K562 treated with DMSO at 1 percent for 48 hours (cell line): Measurements from ENCODE around the gene CEND1. TPM values are rescaled to one million over a fixed set of nuclear protein-coding genes. Genes with fewer than 3 reads are reported as not detected.

Experiments
- total RNA-seq: library from RNA; unstranded; fragments of 300-600 nt; gene quantifications from 2 replicates; pipeline ENCODE4 v1.2.3, GENCODE V29; 2022; ENCODE audit warnings: low replicate concordance; ENCODE audit errors: extremely low read depth

Gene CEND1
- total RNA-seq: not detected in 2 replicates

GRCh38 chr11:789943-790342 lies at the start of gene CEND1:
Gene CEND1 (minus strand): TSS chr11:790090. CDS start chr11:788576, 1,514 bp downstream.

GRCh38 chr11:832529-833113 lies 42.7 kb upstream of the CEND1 start, which contains the start of gene CD151:
Gene CD151 (plus strand): TSS chr11:832952. CDS start chr11:836070, 3,118 bp downstream.

GRCh38 chr11:827897-828192 lies 38.0 kb upstream of the CEND1 start, which contains the start of gene CRACR2B:
Gene CRACR2B (plus strand): TSS chr11:827919. CDS start chr11:828608, 689 bp downstream.

GRCh38 chr11:818396-819128 lies 28.7 kb upstream of the CEND1 start, which contains the start of gene PNPLA2:
Gene PNPLA2 (plus strand): TSS chr11:818914. CDS start chr11:819719, 805 bp downstream.

GRCh38 chr11:809287-810039 lies 19.6 kb upstream of the CEND1 start, which contains the start of gene RPLP2:
Gene RPLP2 (plus strand): TSS chr11:809967. CDS start chr11:810235, 268 bp downstream.

GRCh38 chr11:798093-798713 lies 8.3 kb upstream of the CEND1 start, which contains the start of gene SLC25A22:
Gene SLC25A22 (minus strand): TSS chr11:798281. CDS start chr11:795006, 3,275 bp downstream.

GRCh38 chr11:777288-778255 lies 12.3 kb downstream of the CEND1 start, which contains the start of gene GATD1:
Gene GATD1 (minus strand): TSS chr11:777487. CDS start chr11:777462, 25 bp downstream.

GRCh38 chr11:747158-748006 lies 42.5 kb downstream of the CEND1 start, which contains the start of gene TALDO1:
Gene TALDO1 (plus strand): TSS chr11:747464. CDS start chr11:747482, 18 bp downstream.

Other genes starting within 250 kb of the CEND1 start
- gene LMNTD2, start 229.4 kb downstream of the CEND1 start, total RNA-seq: not detected in 2 replicates
- gene RASSF7, start 229.1 kb downstream of the CEND1 start, total RNA-seq: not detected in 2 replicates
- not detected in 2 replicates for gene PHRF1, start 213.6 kb downstream of the CEND1 start, total RNA-seq
- gene IRF7, start 174.1 kb downstream of the CEND1 start, total RNA-seq: not detected in 2 replicates
- not detected in 2 replicates for gene CDHR5, start 165.1 kb downstream of the CEND1 start, total RNA-seq
- gene SCT, start 162.9 kb downstream of the CEND1 start, total RNA-seq: not detected in 2 replicates
- not detected in 2 replicates for gene DRD4, start 152.8 kb downstream of the CEND1 start, total RNA-seq
- not detected in 2 replicates for gene DEAF1, start 94.9 kb downstream of the CEND1 start, total RNA-seq
- not detected in 2 replicates for gene TMEM80, start 94.3 kb downstream of the CEND1 start, total RNA-seq
- not detected in 2 replicates for gene EPS8L2, start 83.9 kb downstream of the CEND1 start, total RNA-seq
- gene TALDO1, start 42.6 kb downstream of the CEND1 start, total RNA-seq: 394 TPM in 1 of 2 replicates, not detected in the other
- not detected in 2 replicates for gene GATD1, start 12.6 kb downstream of the CEND1 start, total RNA-seq
- gene SLC25A22, start 8.2 kb upstream of the CEND1 start, total RNA-seq: not detected in 2 replicates
- gene PIDD1, start 15.1 kb upstream of the CEND1 start, total RNA-seq: not detected in 2 replicates
- gene RPLP2, start 19.9 kb upstream of the CEND1 start, total RNA-seq: not detected in 2 replicates
- gene PNPLA2, start 28.8 kb upstream of the CEND1 start, total RNA-seq: 265 TPM in 1 of 2 replicates, not detected in the other
- not detected in 2 replicates for gene CRACR2B, start 37.8 kb upstream of the CEND1 start, total RNA-seq
- gene CD151, start 42.9 kb upstream of the CEND1 start, total RNA-seq: 775 TPM in 1 of 2 replicates, not detected in the other
- gene POLR2L, start 52.4 kb upstream of the CEND1 start, total RNA-seq: not detected in 2 replicates
- not detected in 2 replicates for gene TSPAN4, start 52.8 kb upstream of the CEND1 start, total RNA-seq
- gene CHID1, start 120.7 kb upstream of the CEND1 start, total RNA-seq: not detected in 2 replicates
- gene AP2A2, start 135.8 kb upstream of the CEND1 start, total RNA-seq: not detected in 2 replicates
- not detected in 2 replicates for gene MUC6, start 246.6 kb upstream of the CEND1 start, total RNA-seq